Measurements from ENCODE around the gene PRDM10. TPM values are rescaled to one million over a fixed set of nuclear protein-coding genes. Genes with fewer than 3 reads are reported as not detected.
A peak's percentile ranks its signal among the peaks of the same experiment; 100 is the strongest.

PRDM10 gene, protein sequence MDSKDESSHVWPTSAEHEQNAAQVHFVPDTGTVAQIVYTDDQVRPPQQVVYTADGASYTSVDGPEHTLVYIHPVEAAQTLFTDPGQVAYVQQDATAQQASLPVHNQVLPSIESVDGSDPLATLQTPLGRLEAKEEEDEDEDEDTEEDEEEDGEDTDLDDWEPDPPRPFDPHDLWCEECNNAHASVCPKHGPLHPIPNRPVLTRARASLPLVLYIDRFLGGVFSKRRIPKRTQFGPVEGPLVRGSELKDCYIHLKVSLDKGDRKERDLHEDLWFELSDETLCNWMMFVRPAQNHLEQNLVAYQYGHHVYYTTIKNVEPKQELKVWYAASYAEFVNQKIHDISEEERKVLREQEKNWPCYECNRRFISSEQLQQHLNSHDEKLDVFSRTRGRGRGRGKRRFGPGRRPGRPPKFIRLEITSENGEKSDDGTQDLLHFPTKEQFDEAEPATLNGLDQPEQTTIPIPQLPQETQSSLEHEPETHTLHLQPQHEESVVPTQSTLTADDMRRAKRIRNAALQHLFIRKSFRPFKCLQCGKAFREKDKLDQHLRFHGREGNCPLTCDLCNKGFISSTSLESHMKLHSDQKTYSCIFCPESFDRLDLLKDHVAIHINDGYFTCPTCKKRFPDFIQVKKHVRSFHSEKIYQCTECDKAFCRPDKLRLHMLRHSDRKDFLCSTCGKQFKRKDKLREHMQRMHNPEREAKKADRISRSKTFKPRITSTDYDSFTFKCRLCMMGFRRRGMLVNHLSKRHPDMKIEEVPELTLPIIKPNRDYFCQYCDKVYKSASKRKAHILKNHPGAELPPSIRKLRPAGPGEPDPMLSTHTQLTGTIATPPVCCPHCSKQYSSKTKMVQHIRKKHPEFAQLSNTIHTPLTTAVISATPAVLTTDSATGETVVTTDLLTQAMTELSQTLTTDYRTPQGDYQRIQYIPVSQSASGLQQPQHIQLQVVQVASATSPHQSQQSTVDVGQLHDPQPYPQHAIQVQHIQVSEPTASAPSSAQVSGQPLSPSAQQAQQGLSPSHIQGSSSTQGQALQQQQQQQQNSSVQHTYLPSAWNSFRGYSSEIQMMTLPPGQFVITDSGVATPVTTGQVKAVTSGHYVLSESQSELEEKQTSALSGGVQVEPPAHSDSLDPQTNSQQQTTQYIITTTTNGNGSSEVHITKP
- 4.9 TPM for total RNA-seq
- long read RNA-seq, partial matches to known transcripts: 1 of 2 reads
- long read RNA-seq, other reads (novel, unspliced or antisense): 1 of 2 reads

DNA sequence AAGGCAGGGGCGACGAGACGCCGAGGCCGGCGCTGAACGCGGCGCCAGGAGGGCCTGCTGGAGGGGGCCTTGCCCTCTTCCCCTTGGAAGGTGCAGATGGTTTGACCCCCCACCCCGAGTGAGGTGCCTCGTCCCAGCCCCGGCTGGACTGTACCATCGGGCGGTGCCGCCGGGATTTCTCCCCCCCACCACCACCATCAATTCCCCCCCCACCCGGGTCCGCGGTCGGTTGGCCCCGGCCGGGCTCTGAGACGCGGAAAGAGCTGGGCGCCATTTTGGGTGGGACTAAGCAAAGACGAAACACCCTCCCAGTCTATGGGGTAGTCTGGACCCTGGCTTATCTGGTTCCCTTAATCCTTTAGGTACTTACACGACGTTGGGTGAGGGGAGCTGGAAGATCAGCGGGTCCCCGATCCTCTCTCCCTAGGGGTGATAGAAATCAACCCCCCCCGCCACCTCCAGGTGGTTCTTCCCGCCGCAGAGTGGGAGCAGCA, at the start of gene PRDM10:
Gene PRDM10, minus strand, starts transcription at position 484 of the 494 bp plus-strand sequence. CDS start 41,871 bp downstream, outside the sequence.
- peak; percentile 95 for DNase-seq
- peak; percentile 87 for ATAC-seq (ENCODE audit: poor library complexity)
- intact Hi-C loops (cut with DNase I): loop anchor here (2.0 kb wide), 1 partner anchor 68 kb away; no protein-coding TSS in a partner anchor

DNA sequence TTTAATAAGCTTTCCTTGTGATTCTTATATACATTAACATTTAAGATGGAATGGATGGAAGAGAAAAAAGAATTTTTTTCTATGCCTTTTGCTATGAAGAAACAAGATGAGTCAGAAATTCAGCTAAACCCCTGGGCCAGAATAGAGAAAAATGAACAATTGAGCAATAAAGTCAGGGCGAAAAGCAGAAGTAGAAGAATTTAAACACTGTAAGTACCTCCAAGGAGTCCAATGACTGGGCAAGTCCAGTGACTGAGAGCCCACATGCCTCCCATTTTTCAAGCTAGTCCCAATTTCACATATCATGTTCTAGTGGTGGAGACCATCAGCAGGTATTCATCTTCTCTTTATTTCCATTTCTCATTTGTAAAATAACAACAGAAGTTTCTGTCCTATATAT, 48.4 kb upstream of the PRDM10 start:
- DNase-seq (no peak), ATAC-seq (ENCODE audit: poor library complexity) (peak; percentile 79)
- intact Hi-C loops (cut with DNase I): no loop called here

- peak; percentile 88 for ATAC-seq (ENCODE audit: poor library complexity)
- DNase-seq: no peak
- intact Hi-C loops (cut with DNase I): no loop called here
These were observed 47.6 kb upstream of the PRDM10 start for GRCh38 chr11:130050257-130050656.

DNA sequence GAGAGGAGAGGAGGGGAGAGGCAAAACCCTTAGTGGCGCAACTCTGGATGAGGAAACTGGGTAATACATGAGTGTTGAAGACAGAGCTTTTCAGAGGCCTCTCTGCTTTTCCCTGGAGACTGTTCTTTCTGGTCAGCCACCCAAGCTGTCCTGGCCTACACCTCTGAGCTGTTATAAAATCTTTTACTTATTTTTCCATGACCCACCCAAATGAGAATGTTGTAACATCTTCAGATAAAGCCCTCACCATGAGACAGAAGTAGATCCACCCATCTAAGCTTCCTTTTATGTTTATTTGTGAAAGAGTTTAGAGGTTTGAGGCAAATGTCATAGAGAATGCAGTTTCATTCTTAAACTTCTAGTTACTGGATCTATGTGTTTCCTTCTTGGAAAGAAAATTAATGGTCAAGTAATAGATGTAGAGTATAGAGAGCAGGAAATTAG, 46.7 kb upstream of the PRDM10 start:
- ATAC-seq (ENCODE audit: poor library complexity) (peak; percentile 15), DNase-seq (no peak)
- intact Hi-C loops (cut with DNase I): no loop called here

DNA sequence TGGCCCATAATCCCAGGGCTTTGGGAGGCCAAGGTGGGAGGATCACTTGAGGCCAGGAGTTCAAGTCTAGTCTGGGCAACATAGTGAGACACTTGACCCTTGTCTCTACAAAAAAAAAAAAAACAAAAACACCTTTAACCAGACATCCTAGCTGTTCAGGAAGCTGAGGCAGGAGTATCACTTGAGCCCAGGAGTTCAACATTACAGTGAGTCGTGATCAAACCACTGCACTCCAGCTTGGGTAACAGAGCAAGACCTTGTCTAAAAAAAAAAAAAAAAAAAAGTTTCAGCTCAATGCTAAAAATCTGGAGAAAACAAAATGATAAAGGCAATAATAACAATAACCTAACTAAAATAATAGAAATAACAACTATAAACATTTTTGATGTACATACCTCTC, 44.5 kb upstream of the PRDM10 start:
- no peak for ATAC-seq (ENCODE audit: poor library complexity)
- intact Hi-C loops (cut with DNase I): no loop called here
- DNase-seq: no peak

DNA sequence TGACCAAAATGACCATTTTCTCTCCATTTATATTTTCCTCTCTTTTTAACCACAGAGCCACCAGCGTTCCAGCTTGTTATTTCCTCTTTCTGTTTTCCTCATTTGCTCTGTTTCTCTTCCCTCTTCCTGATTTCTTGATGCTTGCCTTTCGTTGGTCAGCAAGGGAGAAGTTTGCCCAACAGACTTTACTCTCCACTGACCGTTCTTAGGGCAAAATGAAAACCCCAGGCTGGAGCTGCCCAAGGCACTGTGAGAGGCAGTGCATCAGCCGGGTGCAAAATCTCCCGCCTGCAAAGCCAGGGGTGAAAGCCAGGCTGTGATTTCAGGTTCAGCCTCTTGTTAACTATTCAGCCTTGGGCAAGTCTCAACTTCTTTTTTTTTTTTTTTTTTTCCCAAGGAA, 40.9 kb upstream of the PRDM10 start:
- DNase-seq (no peak), ATAC-seq (ENCODE audit: poor library complexity) (peak; percentile 63)
- intact Hi-C loops (cut with DNase I): no loop called here

GRCh38 chr11:130042093-130042591, 39.5 kb upstream of the PRDM10 start:
- ATAC-seq (ENCODE audit: poor library complexity) (no peak), DNase-seq (no peak)
- intact Hi-C loops (cut with DNase I): no loop called here

GRCh38 chr11:130040281-130040940, 37.8 kb upstream of the PRDM10 start:
- DNase-seq: no peak
- intact Hi-C loops (cut with DNase I): no loop called here
- no peak for ATAC-seq (ENCODE audit: poor library complexity)

GRCh38 chr11:130037881-130038585, 35.4 kb upstream of the PRDM10 start:
- DNase-seq (no peak), ATAC-seq (ENCODE audit: poor library complexity) (no peak)
- intact Hi-C loops (cut with DNase I): no loop called here

DNA sequence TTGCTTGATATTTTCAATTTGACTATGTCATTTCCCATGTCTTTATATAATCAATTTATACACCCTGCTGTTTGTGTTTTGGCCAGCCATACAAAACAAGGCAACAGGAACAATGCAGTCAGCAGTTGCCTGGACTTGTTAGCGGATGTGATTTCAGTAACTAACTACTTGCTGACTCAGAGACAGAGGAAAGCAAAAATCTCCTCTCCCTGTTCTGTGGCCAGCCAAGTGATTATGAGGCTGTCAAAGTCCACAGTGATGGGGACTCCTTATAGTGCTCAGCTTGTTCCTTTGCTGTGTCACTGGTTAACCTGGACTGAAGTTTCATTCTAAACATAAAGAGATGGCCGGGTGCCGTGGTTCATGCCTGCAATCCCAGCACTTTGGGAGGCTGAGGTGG, 34.4 kb upstream of the PRDM10 start:
- intact Hi-C loops (cut with DNase I): no loop called here
- no peak for ATAC-seq (ENCODE audit: poor library complexity)

DNA sequence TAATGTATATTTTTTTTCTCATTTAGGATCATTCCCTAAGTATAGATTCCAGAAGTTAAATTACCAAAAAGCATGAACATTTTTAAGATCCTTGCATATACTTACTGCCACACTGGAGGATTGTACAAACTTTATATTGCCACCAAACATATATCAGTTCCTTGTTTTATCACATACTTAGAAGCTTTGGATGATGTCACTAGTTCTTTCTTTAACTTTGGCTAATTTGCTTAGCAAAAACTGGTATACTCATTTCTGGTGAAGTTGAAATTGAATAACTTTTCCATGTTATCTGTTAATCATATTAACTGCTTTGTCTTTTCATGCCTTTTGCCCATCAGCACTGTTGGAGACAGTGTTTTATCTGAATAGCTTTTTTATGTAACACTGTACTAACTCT, 31.6 kb upstream of the PRDM10 start:
- intact Hi-C loops (cut with DNase I): no loop called here

More for the DNA sequence above, 34.4 kb upstream of the PRDM10 start:
- DNase-seq: no peak

GRCh38 chr11:130032931-130033330, 30.3 kb upstream of the PRDM10 start:
- DNase-seq: no peak
- no peak for ATAC-seq (ENCODE audit: poor library complexity)
- intact Hi-C loops (cut with DNase I): no loop called here

More for the DNA sequence above, 31.6 kb upstream of the PRDM10 start:
- ATAC-seq (ENCODE audit: poor library complexity): no peak
- no peak for DNase-seq

- ATAC-seq (ENCODE audit: poor library complexity) (no peak), DNase-seq (no peak)
- intact Hi-C loops (cut with DNase I): no loop called here
These were observed 29.3 kb upstream of the PRDM10 start for GRCh38 chr11:130031945-130032344.

DNA sequence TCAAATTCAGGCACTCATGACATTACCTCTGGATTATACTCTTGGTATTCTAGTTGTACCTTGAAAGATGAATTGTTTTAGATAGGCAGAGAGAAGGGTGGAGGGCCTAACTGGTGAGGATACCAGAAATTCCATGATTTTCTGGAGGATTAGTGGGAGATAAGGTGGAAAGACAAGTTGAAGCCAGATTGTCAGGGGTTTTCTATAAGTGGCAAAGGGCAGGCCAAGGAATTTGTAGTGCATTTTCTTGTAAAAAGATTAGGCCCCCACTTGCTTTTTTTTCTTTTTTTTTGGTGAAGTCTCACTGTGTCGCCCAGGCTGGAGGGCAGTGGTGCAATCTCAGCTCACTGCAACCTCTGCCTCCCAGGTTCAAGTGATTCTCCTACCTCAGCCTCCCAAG, 28.4 kb upstream of the PRDM10 start:
- intact Hi-C loops (cut with DNase I): no loop called here
- no peak for ATAC-seq (ENCODE audit: poor library complexity)
- no peak for DNase-seq

- no peak for ATAC-seq (ENCODE audit: poor library complexity)
- no peak for DNase-seq
- intact Hi-C loops (cut with DNase I): no loop called here
These were observed 26.5 kb upstream of the PRDM10 start for GRCh38 chr11:130029137-130029536.

- no peak for ATAC-seq (ENCODE audit: poor library complexity)
- DNase-seq: no peak
- intact Hi-C loops (cut with DNase I): no loop called here
These were observed 22.7 kb upstream of the PRDM10 start for GRCh38 chr11:130025371-130025770.

GRCh38 chr11:130024361-130024760, 21.7 kb upstream of the PRDM10 start:
- no peak for DNase-seq
- no peak for ATAC-seq (ENCODE audit: poor library complexity)
- intact Hi-C loops (cut with DNase I): no loop called here

- intact Hi-C loops (cut with DNase I): no loop called here
These were observed 20.6 kb upstream of the PRDM10 start for GRCh38 chr11:130023204-130023603.

More at GRCh38 chr11:130023204-130023603, 20.6 kb upstream of the PRDM10 start:
- ATAC-seq (ENCODE audit: poor library complexity) (no peak), DNase-seq (no peak)
